GM12872 (cell line): Measurements from ENCODE around the gene PSAPL1.

ENCODE experiments used
- TF ChIP-seq, protein P1 (sequence below): IDR thresholded peaks from 3 replicates; pipeline ENCODE4 v1.5.1; 2011; ENCODE audit warnings: low read depth, mild to moderate bottlenecking, low read length, moderate library complexity; ENCODE audit not compliant: insufficient read depth

The PSAPL1 gene

DNA sequence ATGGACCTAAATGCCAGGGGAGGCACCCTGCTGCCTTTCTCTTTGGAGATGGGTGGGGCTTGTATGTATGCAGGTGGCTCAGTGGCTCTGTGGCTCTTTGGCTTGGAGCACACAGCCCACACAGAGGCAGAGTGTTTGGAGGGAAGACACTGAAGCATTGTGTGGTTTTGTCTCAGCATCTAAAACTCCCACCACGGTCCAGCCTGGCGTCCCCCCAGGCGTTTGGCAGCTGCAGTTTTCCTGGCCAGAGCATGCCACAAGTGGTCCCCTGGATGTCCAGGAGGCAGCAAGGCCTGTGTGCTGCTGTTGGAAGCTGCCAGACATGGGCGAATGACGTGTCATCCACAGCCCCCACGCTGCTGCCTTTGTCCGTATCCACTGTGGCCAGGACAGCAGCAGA is 32.2 kb upstream of the PSAPL1 start:
- TF ChIP-seq, protein P1, sequence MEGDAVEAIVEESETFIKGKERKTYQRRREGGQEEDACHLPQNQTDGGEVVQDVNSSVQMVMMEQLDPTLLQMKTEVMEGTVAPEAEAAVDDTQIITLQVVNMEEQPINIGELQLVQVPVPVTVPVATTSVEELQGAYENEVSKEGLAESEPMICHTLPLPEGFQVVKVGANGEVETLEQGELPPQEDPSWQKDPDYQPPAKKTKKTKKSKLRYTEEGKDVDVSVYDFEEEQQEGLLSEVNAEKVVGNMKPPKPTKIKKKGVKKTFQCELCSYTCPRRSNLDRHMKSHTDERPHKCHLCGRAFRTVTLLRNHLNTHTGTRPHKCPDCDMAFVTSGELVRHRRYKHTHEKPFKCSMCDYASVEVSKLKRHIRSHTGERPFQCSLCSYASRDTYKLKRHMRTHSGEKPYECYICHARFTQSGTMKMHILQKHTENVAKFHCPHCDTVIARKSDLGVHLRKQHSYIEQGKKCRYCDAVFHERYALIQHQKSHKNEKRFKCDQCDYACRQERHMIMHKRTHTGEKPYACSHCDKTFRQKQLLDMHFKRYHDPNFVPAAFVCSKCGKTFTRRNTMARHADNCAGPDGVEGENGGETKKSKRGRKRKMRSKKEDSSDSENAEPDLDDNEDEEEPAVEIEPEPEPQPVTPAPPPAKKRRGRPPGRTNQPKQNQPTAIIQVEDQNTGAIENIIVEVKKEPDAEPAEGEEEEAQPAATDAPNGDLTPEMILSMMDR = no peak

DNA sequence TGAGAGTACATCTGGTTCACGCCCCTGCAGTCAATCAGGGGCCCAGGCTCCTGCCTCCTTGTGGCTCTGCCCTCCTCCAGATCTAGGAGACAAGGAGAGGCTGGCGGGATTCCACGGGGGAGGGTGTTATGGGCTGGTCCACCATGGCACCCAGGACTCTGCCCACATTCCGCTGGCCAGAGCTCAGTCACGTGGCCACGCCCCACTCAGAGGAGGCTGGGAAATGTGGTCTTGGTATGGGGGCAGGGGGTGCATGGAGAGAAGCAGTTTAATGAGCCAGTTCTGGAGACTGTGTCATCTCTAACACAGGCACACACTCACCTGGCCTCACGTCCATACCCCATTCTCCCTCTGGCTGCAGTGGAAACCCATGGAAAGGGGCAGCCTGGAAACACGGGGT is 31.5 kb upstream of the PSAPL1 start:
- TF ChIP-seq, protein P1 = no peak

DNA sequence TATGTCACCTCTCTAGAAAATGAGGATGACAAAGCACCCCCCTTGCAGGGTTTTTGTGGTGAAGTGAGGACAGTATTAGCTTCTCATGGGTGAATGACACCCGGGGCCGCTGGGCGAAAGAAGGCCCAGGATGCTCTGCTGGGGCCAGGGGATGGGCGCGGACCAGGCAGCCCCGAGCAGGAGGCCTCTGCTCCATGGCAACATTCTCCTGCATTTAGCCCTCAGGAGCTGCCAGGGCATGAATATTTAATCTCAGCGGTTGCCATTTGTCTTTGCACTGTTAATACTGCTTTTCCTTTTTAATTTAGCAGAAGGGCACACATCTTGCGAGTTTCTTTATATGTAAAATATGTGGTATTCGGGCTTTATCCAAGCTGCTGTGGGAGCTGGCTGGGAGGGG is 30.3 kb upstream of the PSAPL1 start:
- TF ChIP-seq, protein P1 = no peak

DNA sequence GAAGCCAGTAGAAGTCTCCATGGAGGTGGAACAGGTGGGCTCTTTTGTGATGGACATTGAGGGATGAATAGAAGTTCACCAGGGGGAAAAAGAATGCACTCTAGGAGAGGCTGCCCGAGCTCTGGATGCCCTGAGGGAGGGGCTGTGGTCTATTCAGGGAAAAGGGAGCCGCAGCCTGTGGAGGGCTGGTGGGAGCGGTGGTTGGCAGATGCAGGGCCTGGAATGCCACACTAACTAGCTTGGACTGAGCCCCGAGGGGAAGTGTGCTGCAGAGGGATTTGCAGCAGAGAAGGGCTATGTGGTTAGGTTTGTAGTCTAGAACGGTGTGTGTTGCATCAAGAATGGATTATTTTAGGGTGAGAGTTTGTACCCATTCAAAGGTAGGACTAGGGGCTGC is 29.5 kb upstream of the PSAPL1 start:
- TF ChIP-seq, protein P1 = no peak

DNA sequence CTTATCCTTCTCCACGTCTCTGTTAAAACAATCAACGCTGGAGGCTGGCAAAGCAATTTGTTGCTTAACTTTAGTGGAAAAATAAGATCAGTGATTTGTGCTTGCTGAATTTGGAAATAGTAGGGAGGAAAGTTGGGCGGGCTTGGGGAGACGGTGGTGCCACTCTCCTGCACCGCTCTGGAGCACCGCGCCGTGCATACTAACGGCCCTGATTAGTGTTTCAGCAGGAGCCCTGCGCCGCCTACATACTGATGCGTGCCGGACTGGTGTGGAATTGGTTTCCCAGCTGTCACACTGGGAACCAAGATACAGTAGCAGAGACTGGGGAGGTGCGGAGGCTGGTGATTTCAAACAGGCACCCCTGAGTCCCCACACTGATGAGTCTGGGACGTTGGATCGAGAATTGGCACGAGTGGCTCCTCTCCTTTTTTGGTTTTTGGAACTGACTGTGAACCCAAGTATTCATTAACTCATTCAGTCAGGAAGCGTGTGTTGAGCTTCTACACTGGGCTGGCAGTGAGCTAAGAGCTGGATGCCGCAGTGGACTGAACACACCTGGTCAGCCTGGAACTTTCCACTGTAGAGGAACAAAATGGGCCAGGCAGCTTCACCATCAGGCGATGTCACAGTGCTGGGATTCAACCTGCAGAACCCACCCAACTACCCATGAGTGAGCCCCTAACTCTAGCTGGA is 29.0 kb upstream of the PSAPL1 start:
- TF ChIP-seq, protein P1 = no peak

DNA sequence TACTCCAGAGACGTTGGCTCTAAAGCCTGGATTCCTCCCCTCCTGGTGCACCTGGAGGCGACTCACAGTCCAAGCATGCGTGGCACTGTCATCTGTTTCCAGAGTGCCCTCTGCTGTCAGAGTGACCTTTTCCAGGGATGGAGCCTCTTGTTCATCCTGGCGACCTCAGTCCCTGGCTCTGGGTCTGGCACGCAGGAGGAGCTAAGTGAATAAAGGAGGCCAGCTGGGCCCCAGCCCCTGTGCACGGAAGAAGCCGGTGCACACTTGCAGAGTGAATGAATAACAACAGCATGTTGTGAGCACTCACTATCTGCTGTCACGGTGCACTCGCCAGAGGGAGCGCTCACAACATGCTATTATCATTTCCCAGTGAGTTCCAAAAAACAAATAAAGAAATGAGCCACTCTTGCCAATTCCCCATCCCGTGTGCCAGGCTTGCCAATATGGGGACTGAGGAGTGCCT is 27.8 kb upstream of the PSAPL1 start:
- TF ChIP-seq, protein P1 = no peak

DNA sequence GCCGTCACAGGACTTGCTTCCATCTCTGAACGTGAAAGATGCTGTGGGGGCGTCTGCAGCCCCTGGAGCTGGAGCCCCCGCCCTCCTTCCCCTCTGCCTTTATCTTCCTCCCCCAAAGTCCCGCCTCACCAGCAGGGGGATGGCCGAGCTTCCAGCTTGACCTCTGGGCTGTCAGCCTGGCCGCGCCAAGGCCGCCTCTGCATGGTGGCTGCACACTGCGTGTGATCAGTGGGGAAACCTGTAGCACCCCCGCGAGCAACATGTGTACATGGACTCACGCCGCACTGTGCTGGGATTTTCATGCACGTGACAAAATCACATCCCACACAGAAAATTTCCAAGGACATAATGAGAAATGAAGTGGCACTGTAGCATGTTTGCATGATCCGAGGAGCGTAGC is 26.5 kb upstream of the PSAPL1 start:
- TF ChIP-seq, protein P1 = no peak
